Measurements from ENCODE around the gene CALB2. TPM values are rescaled to one million over a fixed set of nuclear protein-coding genes. Genes with fewer than 3 reads are reported as not detected.

Gene CALB2
- polyA plus RNA-seq, 1 donor from 2014 or later = not detected

- no peak overlapping the region for H3K4me3 Mint-ChIP-seq
- no peaks in the 10 kb centered on the region for H3K36me3 Mint-ChIP-seq
- no peak overlapping the region for H3K27ac Mint-ChIP-seq
- H3K27me3 Mint-ChIP-seq = peaks cover 9% of the 10 kb centered on the region
- no peaks in the 10 kb centered on the region for H3K4me1 Mint-ChIP-seq
- H3K9me3 Mint-ChIP-seq = peaks cover 4 to 9% (median 7%) of the 10 kb centered on the region in 3 donors
Measured at GRCh38 chr16:71439523-71439922, 81.0 kb downstream of the CALB2 start.

Other genes starting within 250 kb of the CALB2 start
- not detected for gene HYDIN, start 128.0 kb upstream of the CALB2 start, polyA plus RNA-seq
- 27.7 TPM for gene CMTR2, start 69.3 kb upstream of the CALB2 start, polyA plus RNA-seq
- not detected for gene TLE7, start 83.3 kb downstream of the CALB2 start, polyA plus RNA-seq
- gene ZNF23, start 103.5 kb downstream of the CALB2 start, polyA plus RNA-seq = 6.5 TPM
- gene ZNF19, start 130.6 kb downstream of the CALB2 start, polyA plus RNA-seq = 2.5 TPM
- not detected for gene CHST4, start 167.7 kb downstream of the CALB2 start, polyA plus RNA-seq
- gene TAT, start 218.4 kb downstream of the CALB2 start, polyA plus RNA-seq = not detected

All from IgD-negative memory B cell (primary cell).